Measurements from ENCODE around the gene ETV6.

ETV6 gene

DNA sequence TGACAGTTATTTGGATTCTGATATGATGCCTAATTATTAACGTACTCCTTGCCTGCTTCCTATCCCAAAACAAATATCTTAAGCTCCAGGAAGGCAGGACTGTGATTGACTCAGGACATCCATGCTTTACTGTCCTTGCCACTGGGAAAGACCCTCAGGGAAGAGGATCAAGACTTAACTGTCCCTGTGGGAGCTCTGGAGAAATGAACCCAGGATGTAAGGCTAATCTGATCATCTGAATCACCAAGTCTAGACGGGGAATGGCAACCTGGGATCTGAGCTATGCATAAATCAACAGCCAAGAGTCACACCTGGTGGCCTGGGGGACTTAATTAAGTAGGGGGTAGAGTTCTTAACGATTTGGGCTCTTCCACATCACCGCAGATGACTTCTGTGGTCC lies 268.0 kb downstream of the ETV6 start:
- TF ChIP-seq POLR2AphosphoS5 (IDR thresholded peaks at IDR 0.05; ENCODE audit: low read depth, low read length) (no peak), FOXP2 (optimal IDR thresholded peaks at IDR 0.05; ENCODE audit: borderline replicate concordance, extremely low read depth, extremely low read length, insufficient read depth) (no peak), TAF1 (IDR thresholded peaks at IDR 0.05; ENCODE audit: borderline replicate concordance, insufficient read depth, low read length) (no peak), SIN3A (IDR thresholded peaks at IDR 0.05; ENCODE audit: borderline replicate concordance, insufficient read depth, low read length) (no peak)
- TF ChIP-seq, protein P1, sequence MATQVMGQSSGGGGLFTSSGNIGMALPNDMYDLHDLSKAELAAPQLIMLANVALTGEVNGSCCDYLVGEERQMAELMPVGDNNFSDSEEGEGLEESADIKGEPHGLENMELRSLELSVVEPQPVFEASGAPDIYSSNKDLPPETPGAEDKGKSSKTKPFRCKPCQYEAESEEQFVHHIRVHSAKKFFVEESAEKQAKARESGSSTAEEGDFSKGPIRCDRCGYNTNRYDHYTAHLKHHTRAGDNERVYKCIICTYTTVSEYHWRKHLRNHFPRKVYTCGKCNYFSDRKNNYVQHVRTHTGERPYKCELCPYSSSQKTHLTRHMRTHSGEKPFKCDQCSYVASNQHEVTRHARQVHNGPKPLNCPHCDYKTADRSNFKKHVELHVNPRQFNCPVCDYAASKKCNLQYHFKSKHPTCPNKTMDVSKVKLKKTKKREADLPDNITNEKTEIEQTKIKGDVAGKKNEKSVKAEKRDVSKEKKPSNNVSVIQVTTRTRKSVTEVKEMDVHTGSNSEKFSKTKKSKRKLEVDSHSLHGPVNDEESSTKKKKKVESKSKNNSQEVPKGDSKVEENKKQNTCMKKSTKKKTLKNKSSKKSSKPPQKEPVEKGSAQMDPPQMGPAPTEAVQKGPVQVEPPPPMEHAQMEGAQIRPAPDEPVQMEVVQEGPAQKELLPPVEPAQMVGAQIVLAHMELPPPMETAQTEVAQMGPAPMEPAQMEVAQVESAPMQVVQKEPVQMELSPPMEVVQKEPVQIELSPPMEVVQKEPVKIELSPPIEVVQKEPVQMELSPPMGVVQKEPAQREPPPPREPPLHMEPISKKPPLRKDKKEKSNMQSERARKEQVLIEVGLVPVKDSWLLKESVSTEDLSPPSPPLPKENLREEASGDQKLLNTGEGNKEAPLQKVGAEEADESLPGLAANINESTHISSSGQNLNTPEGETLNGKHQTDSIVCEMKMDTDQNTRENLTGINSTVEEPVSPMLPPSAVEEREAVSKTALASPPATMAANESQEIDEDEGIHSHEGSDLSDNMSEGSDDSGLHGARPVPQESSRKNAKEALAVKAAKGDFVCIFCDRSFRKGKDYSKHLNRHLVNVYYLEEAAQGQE (IDR thresholded peaks at IDR 0.05; ENCODE audit: insufficient read depth in 1 of 2, low read depth in 2 of 2, low read length in 2 of 2): no peak

DNA sequence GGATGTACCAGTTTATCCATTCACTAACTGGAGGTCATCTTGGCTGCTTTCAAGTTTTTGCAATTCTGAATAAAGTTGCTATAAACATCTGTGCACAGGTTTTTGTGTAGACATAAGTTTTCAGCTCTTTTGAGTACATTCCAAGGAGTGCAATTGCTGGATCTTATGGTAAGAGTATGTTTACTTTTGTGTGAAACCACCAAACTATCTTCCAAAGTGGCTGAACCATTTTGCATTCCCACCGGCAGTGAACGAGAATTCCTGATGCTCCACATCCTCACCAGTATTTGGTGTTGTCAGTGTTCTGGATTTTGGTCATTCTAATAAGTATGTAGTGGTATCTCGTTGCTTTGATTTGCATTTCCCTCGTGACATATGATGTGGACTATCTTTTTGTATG lies 270.8 kb downstream of the ETV6 start:
- no peak for TF ChIP-seq POLR2AphosphoS5 (IDR thresholded peaks at IDR 0.05; ENCODE audit: low read depth, low read length)
- TF ChIP-seq, protein P1 (IDR thresholded peaks at IDR 0.05; ENCODE audit: insufficient read depth in 1 of 2, low read depth in 2 of 2, low read length in 2 of 2): no peak
- TF ChIP-seq FOXP2 (optimal IDR thresholded peaks at IDR 0.05; ENCODE audit: borderline replicate concordance, extremely low read depth, extremely low read length, insufficient read depth): no peak
- TF ChIP-seq TAF1 (IDR thresholded peaks at IDR 0.05; ENCODE audit: borderline replicate concordance, insufficient read depth, low read length): no peak
- TF ChIP-seq SIN3A (IDR thresholded peaks at IDR 0.05; ENCODE audit: borderline replicate concordance, insufficient read depth, low read length): no peak

DNA sequence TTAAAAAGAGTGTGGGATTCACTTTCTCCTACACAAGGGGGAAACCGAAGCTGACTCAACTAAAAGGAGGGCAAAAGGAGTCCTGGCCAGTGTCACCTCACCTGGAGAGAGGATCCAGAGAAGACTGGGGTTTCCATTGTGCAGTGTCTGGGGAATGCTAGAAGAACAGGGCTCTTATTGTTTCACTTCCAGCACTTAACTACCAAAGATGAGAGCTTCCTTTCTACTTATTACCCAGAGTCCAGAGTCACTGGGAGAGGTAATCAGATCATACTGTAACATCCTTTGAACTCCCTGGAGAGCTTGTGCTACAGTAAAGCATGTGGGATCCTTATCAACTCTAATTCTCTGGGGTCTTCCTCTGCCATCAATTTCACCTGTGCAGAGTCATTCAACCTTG lies 272.9 kb downstream of the ETV6 start:
- TF ChIP-seq SIN3A (IDR thresholded peaks at IDR 0.05; ENCODE audit: borderline replicate concordance, insufficient read depth, low read length): no peak
- TF ChIP-seq, protein P1 (IDR thresholded peaks at IDR 0.05; ENCODE audit: insufficient read depth in 1 of 2, low read depth in 2 of 2, low read length in 2 of 2): no peak

DNA sequence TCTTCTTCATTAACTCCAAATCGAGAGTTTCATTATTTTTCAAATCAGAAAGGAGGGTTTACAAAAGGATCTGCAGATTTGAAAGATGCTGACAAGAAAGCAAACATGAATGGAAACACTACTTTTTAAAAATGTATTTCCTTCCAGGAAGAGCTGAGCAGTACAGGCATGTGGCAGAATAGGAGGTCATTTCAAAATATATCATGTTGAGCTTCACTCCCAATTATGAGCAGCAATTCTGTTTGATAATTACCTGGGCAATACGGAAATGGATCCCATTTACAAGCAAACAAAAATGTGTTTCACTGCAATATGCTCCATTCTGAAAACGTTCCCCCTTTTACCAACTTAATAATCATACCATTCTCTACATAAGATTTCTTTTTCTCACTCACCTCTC lies 273.6 kb downstream of the ETV6 start:
- TF ChIP-seq SIN3A (IDR thresholded peaks at IDR 0.05; ENCODE audit: borderline replicate concordance, insufficient read depth, low read length): no peak
- TF ChIP-seq POLR2AphosphoS5 (IDR thresholded peaks at IDR 0.05; ENCODE audit: low read depth, low read length): no peak
- TF ChIP-seq FOXP2 (optimal IDR thresholded peaks at IDR 0.05; ENCODE audit: borderline replicate concordance, extremely low read depth, extremely low read length, insufficient read depth): no peak
- TF ChIP-seq, protein P1 (IDR thresholded peaks at IDR 0.05; ENCODE audit: insufficient read depth in 1 of 2, low read depth in 2 of 2, low read length in 2 of 2): no peak
- TF ChIP-seq TAF1 (IDR thresholded peaks at IDR 0.05; ENCODE audit: borderline replicate concordance, insufficient read depth, low read length): no peak

DNA sequence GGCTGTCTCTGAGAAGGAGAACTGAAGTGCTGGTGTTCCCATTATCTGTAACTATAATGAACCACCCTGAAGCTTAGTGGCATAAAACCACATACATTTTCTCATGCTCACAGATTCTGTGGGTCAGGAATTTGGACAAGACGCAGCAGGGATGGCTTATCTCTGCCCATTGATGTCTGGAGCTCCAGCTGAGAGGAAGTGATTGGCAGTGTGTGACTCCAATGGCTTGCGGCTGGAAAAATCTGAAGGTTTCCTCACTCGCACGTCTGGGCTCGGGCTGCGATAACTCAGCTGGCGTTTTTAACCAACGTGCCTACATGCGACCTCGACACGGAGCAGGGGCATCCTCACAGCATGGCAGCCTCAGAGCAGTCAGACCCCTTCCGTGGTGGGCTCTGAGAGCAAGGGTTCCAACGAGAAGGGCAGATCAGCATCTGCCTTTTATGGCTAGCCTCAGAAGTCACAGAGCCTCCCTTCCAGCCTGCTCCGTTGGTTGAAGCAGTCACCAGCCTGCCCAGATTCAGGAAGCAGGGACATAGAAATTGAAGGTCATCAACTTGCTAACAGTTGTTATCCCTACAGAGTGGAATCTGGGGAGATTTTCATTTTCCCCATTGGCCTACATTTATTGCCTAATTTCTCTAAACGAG lies 277.9 kb downstream of the ETV6 start:
- TF ChIP-seq TAF1 (IDR thresholded peaks at IDR 0.05; ENCODE audit: borderline replicate concordance, insufficient read depth, low read length): no peak
- TF ChIP-seq, protein P1 (IDR thresholded peaks at IDR 0.05; ENCODE audit: insufficient read depth in 1 of 2, low read depth in 2 of 2, low read length in 2 of 2): no peak
- no peak for TF ChIP-seq POLR2AphosphoS5 (IDR thresholded peaks at IDR 0.05; ENCODE audit: low read depth, low read length)
- no peak for TF ChIP-seq FOXP2 (optimal IDR thresholded peaks at IDR 0.05; ENCODE audit: borderline replicate concordance, extremely low read depth, extremely low read length, insufficient read depth)
- no peak for TF ChIP-seq SIN3A (IDR thresholded peaks at IDR 0.05; ENCODE audit: borderline replicate concordance, insufficient read depth, low read length)
